ENCODE results near the gene SETD7.

- TF ChIP-seq CTCF (IDR thresholded peaks at IDR 0.05) (no peak), POLR2A (IDR thresholded peaks at IDR 0.05) (no peak)
Observed at GRCh38 chr4:139501527-139501926, 54.5 kb downstream of the SETD7 start.

All from prostate gland (tissue), 2 donors.